ENCODE results near the gene LRRC28. TPM values are rescaled to one million over a fixed set of nuclear protein-coding genes. Genes with fewer than 3 reads are reported as not detected.

LRRC28 gene
- total and polyA plus RNA-seq, 2 donors (not counting 1 experiment from before 2014, with no cell fraction given), result 13.3 to 31.8 TPM

DNA sequence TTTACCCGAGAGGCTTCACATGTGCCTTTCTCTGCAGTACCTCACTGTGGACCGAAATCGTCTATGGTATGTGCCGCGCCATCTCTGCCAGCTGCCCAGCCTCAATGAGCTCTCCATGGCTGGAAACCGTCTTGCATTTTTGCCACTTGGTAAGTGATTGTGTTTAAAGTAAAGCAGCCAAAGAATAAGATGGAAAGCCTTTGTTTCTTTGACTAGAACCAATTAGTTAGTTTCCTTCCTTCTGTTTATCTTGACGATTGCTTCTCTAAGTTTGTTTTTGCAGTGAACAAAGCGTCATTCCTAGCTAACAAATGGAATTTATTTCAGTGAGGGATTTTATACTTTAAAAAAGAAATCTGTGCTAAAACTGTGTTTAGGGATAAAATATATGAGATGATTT lies 82.7 kb downstream of the LRRC28 start:
- intact Hi-C loops (cut with micrococcal nuclease), result no loop called here
- no peak overlapping the region for H3K27ac Mint-ChIP-seq
- no peak overlapping the region for H3K4me3 Mint-ChIP-seq
- H3K4me1 Mint-ChIP-seq, result no peaks in the 10 kb centered on the region
- 100% methylated on average over 5 of the region's 8 CpGs for WGBS (ENCODE audit: insufficient coverage)
- no peak for TF ChIP-seq CTCF (IDR thresholded peaks at IDR 0.05)
- Histone ChIP-seq H3K27me3 (replicated peaks in 1 of 4; ENCODE audit: control extremely low read depth in 1 of 4, control insufficient read depth in 3 of 4, insufficient read depth in 4 of 4, low read length in 3 of 4) (no peaks in the 10 kb centered on the region), H3K79me2 (ENCODE audit: control insufficient read depth, insufficient read depth, low read length) (no peaks in the 10 kb centered on the region), H3K9ac (ENCODE audit: low read length) (no peak overlapping the region), H3K4me2 (replicated peaks; ENCODE audit: low read depth, low read length, poor library complexity, severe bottlenecking) (no peak overlapping the region), H3K4me1 (ENCODE audit: control insufficient read depth in 2 of 2, insufficient read depth in 2 of 2, low read length in 2 of 2) (no peaks in the 10 kb centered on the region), H4K20me1 (ENCODE audit: control insufficient read depth, insufficient read depth, low read length, poor library complexity, severe bottlenecking) (no peaks in the 10 kb centered on the region), H3K4me3 (ENCODE audit: control extremely low read depth in 1 of 5, extremely low read depth in 1 of 5, insufficient read depth in 1 of 5, low read depth in 2 of 5, low read length in 4 of 5) (no peak overlapping the region), H3K36me3 (replicated peaks in 1 of 2; ENCODE audit: control extremely low read depth in 1 of 2, control insufficient read depth in 1 of 2, extremely low read depth in 1 of 2, insufficient read depth in 2 of 2, low read length in 1 of 2) (peaks cover 0 to 5% of the 10 kb centered on the region in 2 experiments), H3K27ac (ENCODE audit: low read length in 2 of 2) (no peak overlapping the region), H2AFZ (ENCODE audit: insufficient read depth, low read depth, low read length, poor library complexity, severe bottlenecking) (no peak overlapping the region), H3K9me3 (ENCODE audit: control extremely low read depth in 1 of 3, control insufficient read depth in 2 of 3, insufficient read depth in 1 of 3, low read length in 2 of 3) (no peaks in the 10 kb centered on the region)
- DNase-seq, result no peak
- ChIA-PET CTCF (interaction anchor here (0.6 to 1.9 kb wide), 3 partner anchors 10 to 52 kb away, joined by 3 to 4 read pairs (median 3); no protein-coding TSS in a partner anchor), POLR2A (no interaction called here)
- no peaks in the 10 kb centered on the region for H3K27me3 Mint-ChIP-seq
- ATAC-seq (ENCODE audit: low read depth), result no peak
- H3K9me3 Mint-ChIP-seq (ENCODE audit: insufficient read depth), result no peaks in the 10 kb centered on the region

- Histone ChIP-seq H3K36me3 (replicated peaks in 1 of 2; ENCODE audit: control extremely low read depth in 1 of 2, control insufficient read depth in 1 of 2, extremely low read depth in 1 of 2, insufficient read depth in 2 of 2, low read length in 1 of 2) (peaks cover 0 to 5% of the 10 kb centered on the region in 2 experiments), H3K9me3 (ENCODE audit: control extremely low read depth in 1 of 3, control insufficient read depth in 2 of 3, insufficient read depth in 1 of 3, low read length in 2 of 3) (no peaks in the 10 kb centered on the region), H2AFZ (ENCODE audit: insufficient read depth, low read depth, low read length, poor library complexity, severe bottlenecking) (no peak overlapping the region), H3K79me2 (ENCODE audit: control insufficient read depth, insufficient read depth, low read length) (no peaks in the 10 kb centered on the region), H4K20me1 (ENCODE audit: control insufficient read depth, insufficient read depth, low read length, poor library complexity, severe bottlenecking) (no peaks in the 10 kb centered on the region), H3K27me3 (replicated peaks in 1 of 4; ENCODE audit: control extremely low read depth in 1 of 4, control insufficient read depth in 3 of 4, insufficient read depth in 4 of 4, low read length in 3 of 4) (no peaks in the 10 kb centered on the region), H3K9ac (ENCODE audit: low read length) (no peak overlapping the region), H3K27ac (ENCODE audit: low read length in 2 of 2) (no peak overlapping the region), H3K4me1 (ENCODE audit: control insufficient read depth in 2 of 2, insufficient read depth in 2 of 2, low read length in 2 of 2) (no peaks in the 10 kb centered on the region), H3K4me2 (replicated peaks; ENCODE audit: low read depth, low read length, poor library complexity, severe bottlenecking) (no peak overlapping the region), H3K4me3 (ENCODE audit: control extremely low read depth in 1 of 5, extremely low read depth in 1 of 5, insufficient read depth in 1 of 5, low read depth in 2 of 5, low read length in 4 of 5) (no peak overlapping the region)
- Mint-ChIP-seq H3K27me3 (no peaks in the 10 kb centered on the region), H3K27ac (no peak overlapping the region), H3K4me3 (no peak overlapping the region), H3K4me1 (no peaks in the 10 kb centered on the region), H3K9me3 (ENCODE audit: insufficient read depth) (no peaks in the 10 kb centered on the region)
- no peak for DNase-seq
- intact Hi-C loops (cut with micrococcal nuclease), result no loop called here
- TF ChIP-seq EZH2 (IDR thresholded peaks at IDR 0.05; ENCODE audit: borderline replicate concordance, insufficient read depth, low read depth, low read length, poor library complexity, severe bottlenecking) (no peak), CTCF (IDR thresholded peaks at IDR 0.05) (no peak)
- ATAC-seq (ENCODE audit: low read depth), result no peak
- CTCF ChIA-PET, result interaction anchor here (0.6 to 1.6 kb wide), 3 partner anchors 9 to 369 kb away, joined by 3 to 4 read pairs (median 3); no protein-coding TSS in a partner anchor
- POLR2A ChIA-PET, result no interaction called here
These were observed 84.2 kb downstream of the LRRC28 start for GRCh38 chr15:99335508-99335907.
